Measurements from ENCODE around the gene IL27RA.

DNA sequence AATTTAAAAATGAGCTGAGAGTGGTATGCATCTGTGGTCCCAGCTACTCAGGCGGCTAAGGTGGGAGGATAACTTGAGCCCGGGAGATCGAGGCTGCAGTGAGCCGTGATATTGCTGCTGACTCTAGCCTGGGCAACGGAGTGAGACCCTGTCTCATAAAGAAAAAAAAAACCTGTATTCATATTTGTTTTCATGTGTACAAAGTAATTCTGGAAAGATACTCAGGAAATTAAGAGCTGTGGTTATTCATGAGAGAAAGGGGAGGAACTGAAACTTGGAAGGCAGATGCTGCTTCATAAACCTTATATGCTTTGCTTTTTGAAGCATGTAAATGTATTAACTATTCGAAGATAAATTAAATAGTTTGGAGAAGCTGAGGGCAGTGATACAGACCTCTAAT lies 12.5 kb upstream of the IL27RA start:
- TF ChIP-seq RARB (CRISPR knock-in tag; IDR thresholded peaks at IDR 0.05) (no peak), TCF4 (CRISPR knock-in tag; IDR thresholded peaks at IDR 0.05; ENCODE audit: borderline replicate concordance) (no peak), ZFP3 (CRISPR knock-in tag; IDR thresholded peaks at IDR 0.05) (no peak)
- TF ChIP-seq, protein P1, sequence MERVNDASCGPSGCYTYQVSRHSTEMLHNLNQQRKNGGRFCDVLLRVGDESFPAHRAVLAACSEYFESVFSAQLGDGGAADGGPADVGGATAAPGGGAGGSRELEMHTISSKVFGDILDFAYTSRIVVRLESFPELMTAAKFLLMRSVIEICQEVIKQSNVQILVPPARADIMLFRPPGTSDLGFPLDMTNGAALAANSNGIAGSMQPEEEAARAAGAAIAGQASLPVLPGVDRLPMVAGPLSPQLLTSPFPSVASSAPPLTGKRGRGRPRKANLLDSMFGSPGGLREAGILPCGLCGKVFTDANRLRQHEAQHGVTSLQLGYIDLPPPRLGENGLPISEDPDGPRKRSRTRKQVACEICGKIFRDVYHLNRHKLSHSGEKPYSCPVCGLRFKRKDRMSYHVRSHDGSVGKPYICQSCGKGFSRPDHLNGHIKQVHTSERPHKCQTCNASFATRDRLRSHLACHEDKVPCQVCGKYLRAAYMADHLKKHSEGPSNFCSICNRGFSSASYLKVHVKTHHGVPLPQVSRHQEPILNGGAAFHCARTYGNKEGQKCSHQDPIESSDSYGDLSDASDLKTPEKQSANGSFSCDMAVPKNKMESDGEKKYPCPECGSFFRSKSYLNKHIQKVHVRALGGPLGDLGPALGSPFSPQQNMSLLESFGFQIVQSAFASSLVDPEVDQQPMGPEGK (CRISPR knock-in tag; IDR thresholded peaks at IDR 0.05; ENCODE audit: borderline replicate concordance) = no peak
